Measurements from ENCODE around the gene PEDS1. TPM values are rescaled to one million over a fixed set of nuclear protein-coding genes. Genes with fewer than 3 reads are reported as not detected.

PEDS1 gene
- total and polyA plus RNA-seq, 2 of the 13 experiments (the other 11 are each of a cell fraction or from before 2014, with no cell fraction given): 30.5 to 93.9 TPM

- TF ChIP-seq ZSCAN5A (CRISPR knock-in tag; IDR thresholded peaks at IDR 0.05; ENCODE audit: borderline replicate concordance): no peak; the same call in 1 of the 2 replicates
- peak; percentile 98 for TF ChIP-seq SRY (CRISPR knock-in tag; IDR thresholded peaks at IDR 0.05)
- no peak for TF ChIP-seq NPAS2 (CRISPR knock-in tag; IDR thresholded peaks at IDR 0.05; ENCODE audit: borderline replicate concordance)
- peak; percentile 99 for TF ChIP-seq ZSCAN31 (CRISPR knock-in tag; IDR thresholded peaks at IDR 0.05; ENCODE audit: low read depth)
- TF ChIP-seq NFE2 (CRISPR knock-in tag; IDR thresholded peaks at IDR 0.05): no peak
- no peak for TF ChIP-seq KDM6A (CRISPR knock-in tag; IDR thresholded peaks at IDR 0.05; ENCODE audit: low read depth)
- no peak for TF ChIP-seq ZNF382 (CRISPR knock-in tag; IDR thresholded peaks at IDR 0.05; ENCODE audit: borderline replicate concordance)
- TF ChIP-seq ZNF329 (CRISPR knock-in tag; IDR thresholded peaks at IDR 0.05; ENCODE audit: low read depth): no peak
- TF ChIP-seq HHEX (CRISPR knock-in tag; IDR thresholded peaks at IDR 0.05): no peak
- TF ChIP-seq TP53 (CRISPR knock-in tag; conservative IDR thresholded peaks at IDR 0.05): peak; percentile 85; the same call in 1 of the 2 replicates
- peak; percentile 65; the same call in 1 of the 2 replicates for TF ChIP-seq ATF7-NPFF (CRISPR knock-in tag; IDR thresholded peaks at IDR 0.05; ENCODE audit: low read depth)
- no peak for TF ChIP-seq ZMAT5 (CRISPR knock-in tag; IDR thresholded peaks at IDR 0.05; ENCODE audit: borderline replicate concordance, low read depth)
- TF ChIP-seq CBX5 (CRISPR knock-in tag; IDR thresholded peaks at IDR 0.05; ENCODE audit: borderline replicate concordance): peak; percentile 87; the same call in 1 of the 2 replicates
- peak; percentile 48 for TF ChIP-seq RAD21 (CRISPR knock-in tag; IDR thresholded peaks at IDR 0.05)
- peak; percentile 97 for TF ChIP-seq SPEN (CRISPR knock-in tag; IDR thresholded peaks at IDR 0.05; ENCODE audit: low read depth)
- TF ChIP-seq ZBED4 (CRISPR knock-in tag; IDR thresholded peaks at IDR 0.05; ENCODE audit: borderline replicate concordance): peak; percentile 59; the same call in 1 of the 2 replicates
- TF ChIP-seq HDAC6 (IDR thresholded peaks at IDR 0.05; ENCODE audit: low read depth, low read length): no peak
- TF ChIP-seq ZNF24 (IDR thresholded peaks at IDR 0.05): no peak
- peak; percentile 83 for TF ChIP-seq ARID2 (CRISPR knock-in tag; IDR thresholded peaks at IDR 0.05; ENCODE audit: borderline replicate concordance)
- TF ChIP-seq EP300 (IDR thresholded peaks at IDR 0.05; ENCODE audit: low read depth in 2 of 2, low read length in 2 of 2): peak; percentile 45 to 58; a peak in 1 of 4 replicates
- TF ChIP-seq EP300 (CRISPR knock-in tag; IDR thresholded peaks at IDR 0.05; ENCODE audit: borderline replicate concordance): peak; percentile 50; the same call in 1 of the 2 replicates
- TF ChIP-seq SP2 (CRISPR knock-in tag; IDR thresholded peaks at IDR 0.05): peak; percentile 68
- peak; percentile 99 for TF ChIP-seq PHF8 (CRISPR knock-in tag; IDR thresholded peaks at IDR 0.05)
- TF ChIP-seq NR2F1 (CRISPR knock-in tag; IDR thresholded peaks at IDR 0.05): no peak
- peak; percentile 88; the same call in 1 of the 2 replicates for TF ChIP-seq EEA1 (CRISPR knock-in tag; IDR thresholded peaks at IDR 0.05; ENCODE audit: borderline replicate concordance)
- peak; percentile 92; the same call in 1 of the 2 replicates for TF ChIP-seq ZZZ3 (CRISPR knock-in tag; IDR thresholded peaks at IDR 0.05; ENCODE audit: borderline replicate concordance)
These were observed 19.0 kb upstream of the PEDS1 start (continued) for GRCh38 chr20:50172347-50173013.

All from HepG2 (cell line).